Tibial nerve (tissue), 3 donors: Measurements from ENCODE around the gene PRR9.

Source experiments
- EP300 ChIP-seq, 2 donors: sonication (generic); formaldehyde crosslinking; IDR thresholded peaks; one replicate each; pipeline ENCODE4 v1.6.1; 2017; ENCODE audit warnings: antibody characterized with exemption in 2 of 2, mild to moderate bottlenecking in 1 of 2
- POLR2A ChIP-seq, 2 donors: fragments of 450-650 bp; IDR thresholded peaks; one replicate each; pipeline ENCODE4 v1.6.1; 2017; ENCODE audit warnings: antibody characterized with exemption in 2 of 2, mild to moderate bottlenecking in 2 of 2, moderate library complexity in 2 of 2

GRCh38 chr1:153202006-153202405, 15.4 kb upstream of the PRR9 start:
- TF ChIP-seq POLR2A (IDR thresholded peaks at IDR 0.05) (no peak), EP300 (IDR thresholded peaks at IDR 0.05) (no peak)
